K562 (cell line): Measurements from ENCODE around the gene SOCS3. TPM values are rescaled to one million over a fixed set of nuclear protein-coding genes. Genes with fewer than 3 reads are reported as not detected.

ENCODE experiments used
- ARID1B ChIP-seq: fragments of 450-650 bp; IDR thresholded peaks from 2 replicates; pipeline ENCODE4 v1.6.1; 2016; ENCODE audit warnings: antibody characterized with exemption, mild to moderate bottlenecking, inconsistent platforms
- CBFA2T2 ChIP-seq: fragments of 450-650 bp; conservative IDR thresholded peaks from 2 replicates; pipeline ENCODE4 v1.6.1; 2017; ENCODE audit warnings: mild to moderate bottlenecking
- FOXK2 ChIP-seq, 2 experiments: fragments of 450-650 bp; IDR thresholded peaks in 1 of 2; conservative IDR thresholded peaks in 1 of 2; 2 replicates each; pipeline ENCODE4 v1.6.1; 2016; ENCODE audit warnings: low read depth in 2 of 2, mild to moderate bottlenecking in 1 of 2
- HDAC2 ChIP-seq: fragments of 450-650 bp; IDR thresholded peaks from 2 replicates; pipeline ENCODE4 v1.6.1; 2016; ENCODE audit warnings: mild to moderate bottlenecking
- MEIS2 ChIP-seq: fragments of 450-650 bp; IDR thresholded peaks from 2 replicates; pipeline ENCODE4 v1.6.1; 2014; ENCODE audit warnings: mild to moderate bottlenecking; ENCODE audit not compliant: partially characterized antibody
- NR2C1 ChIP-seq, 2 experiments: fragments of 450-650 bp; IDR thresholded peaks; 2 replicates each; pipeline ENCODE4 v1.6.1; 2017; ENCODE audit warnings: mild to moderate bottlenecking in 2 of 2, antibody characterized with exemption in 1 of 2, inconsistent platforms in 1 of 2, missing compliant biosample characterization in 1 of 2, missing genetic modification characterization in 1 of 2
- PHF8 ChIP-seq: fragments of 200-600 bp; sonication (generic); IDR thresholded peaks from 2 replicates; pipeline ENCODE4 v1.6.1; 2012; ENCODE audit warnings: mixed run types, mild to moderate bottlenecking, inconsistent platforms, low read length, moderate library complexity, borderline replicate concordance
- SMARCA5 ChIP-seq: fragments of 450-650 bp; IDR thresholded peaks from 2 replicates; pipeline ENCODE4 v1.6.1; 2016
- SPI1 ChIP-seq: IDR thresholded peaks from 2 replicates; pipeline ENCODE4 v1.6.1; 2011; ENCODE audit warnings: low read depth, low read length, control low read depth, borderline replicate concordance
- SREBF1 ChIP-seq: fragments of 150-350 bp; IDR thresholded peaks from 2 replicates; pipeline ENCODE4 v1.6.1; 2014; ENCODE audit warnings: antibody characterized with exemption, low read depth, low read length, borderline replicate concordance
- TEAD1 ChIP-seq, 2 experiments: fragments of 450-650 bp in 1 of 2; sonication (generic) in 1 of 2; formaldehyde crosslinking; IDR thresholded peaks; 2 replicates each; pipeline versions ENCODE4 v1.4.0 to v1.8.0; 2020 to 2022; ENCODE audit warnings: mild to moderate bottlenecking in 2 of 2, missing genetic modification reagents in 1 of 2
- TOE1 ChIP-seq, 2 experiments: fragments of 450-650 bp in 1 of 2; sonication (generic) in 1 of 2; formaldehyde crosslinking in 1 of 2; IDR thresholded peaks; 2 replicates each; pipeline versions ENCODE4 v1.7.1 to v1.8.0; 2016 to 2022; ENCODE audit warnings: borderline replicate concordance in 2 of 2, mild to moderate bottlenecking in 2 of 2, antibody characterized with exemption in 1 of 2, inconsistent platforms in 1 of 2, low read depth in 1 of 2, missing genetic modification reagents in 1 of 2, moderate library complexity in 1 of 2
- polyA plus RNA-seq, 8 experiments: library from polyadenylated mRNA; depleted of rRNA in 4 of 8; stranded (reverse) in 5 of 8; unstranded in 3 of 8; fragments of >200 nt; fragmentation: Nextera tagmentation in 2 of 8; fragmentation: Illumina TruSeq in 1 of 8; extraction: Ambion mirVana in 2 of 8; extraction: Trizol in 1 of 8; gene quantifications; 2 replicates each; pipeline versions ENCODE4 v1.2.1 to v1.2.3, GENCODE V29; 2011 to 2014; ENCODE audit warnings: inconsistent platforms in 1 of 8, missing spikeins in 1 of 8
- total RNA-seq, 7 experiments: library from RNA; depleted of rRNA in 6 of 7; stranded (reverse); fragments of >200 nt in 6 of 7; fragmentation: Illumina TruSeq in 2 of 7; extraction: Trizol in 2 of 7; gene quantifications; 2 replicates each; pipeline versions ENCODE4 v1.2.1 to v1.2.3, GENCODE V29; 2011 to 2021; ENCODE audit warnings: low replicate concordance in 1 of 7
- TF ChIP-seq, protein P1 (sequence below): fragments of 450-650 bp; IDR thresholded peaks from 2 replicates; pipeline ENCODE4 v1.6.1; 2016; ENCODE audit warnings: antibody characterized with exemption
- TF ChIP-seq, protein P2 (sequence below): sonication (generic); formaldehyde crosslinking; IDR thresholded peaks from 2 replicates; pipeline ENCODE4 v1.9.0; 2022; ENCODE audit warnings: mild to moderate bottlenecking, missing genetic modification reagents
- TF ChIP-seq, protein P3 (sequence below): sonication (generic); formaldehyde crosslinking; IDR thresholded peaks from 2 replicates; pipeline ENCODE4 v1.8.0; 2022; ENCODE audit warnings: missing genetic modification reagents, mild to moderate bottlenecking, moderate library complexity, borderline replicate concordance
- TF ChIP-seq, protein P4 (sequence below): sonication (generic); formaldehyde crosslinking; IDR thresholded peaks from 2 replicates; pipeline ENCODE4 v1.8.1; 2023; ENCODE audit warnings: missing genetic modification reagents, mild to moderate bottlenecking, borderline replicate concordance

SOCS3 gene
- total and polyA plus RNA-seq, 9 of the 15 experiments (the other 6 are each of a cell fraction or from before 2014, with no cell fraction given) = 0.56 to 38.9 (median 13.7) TPM

DNA sequence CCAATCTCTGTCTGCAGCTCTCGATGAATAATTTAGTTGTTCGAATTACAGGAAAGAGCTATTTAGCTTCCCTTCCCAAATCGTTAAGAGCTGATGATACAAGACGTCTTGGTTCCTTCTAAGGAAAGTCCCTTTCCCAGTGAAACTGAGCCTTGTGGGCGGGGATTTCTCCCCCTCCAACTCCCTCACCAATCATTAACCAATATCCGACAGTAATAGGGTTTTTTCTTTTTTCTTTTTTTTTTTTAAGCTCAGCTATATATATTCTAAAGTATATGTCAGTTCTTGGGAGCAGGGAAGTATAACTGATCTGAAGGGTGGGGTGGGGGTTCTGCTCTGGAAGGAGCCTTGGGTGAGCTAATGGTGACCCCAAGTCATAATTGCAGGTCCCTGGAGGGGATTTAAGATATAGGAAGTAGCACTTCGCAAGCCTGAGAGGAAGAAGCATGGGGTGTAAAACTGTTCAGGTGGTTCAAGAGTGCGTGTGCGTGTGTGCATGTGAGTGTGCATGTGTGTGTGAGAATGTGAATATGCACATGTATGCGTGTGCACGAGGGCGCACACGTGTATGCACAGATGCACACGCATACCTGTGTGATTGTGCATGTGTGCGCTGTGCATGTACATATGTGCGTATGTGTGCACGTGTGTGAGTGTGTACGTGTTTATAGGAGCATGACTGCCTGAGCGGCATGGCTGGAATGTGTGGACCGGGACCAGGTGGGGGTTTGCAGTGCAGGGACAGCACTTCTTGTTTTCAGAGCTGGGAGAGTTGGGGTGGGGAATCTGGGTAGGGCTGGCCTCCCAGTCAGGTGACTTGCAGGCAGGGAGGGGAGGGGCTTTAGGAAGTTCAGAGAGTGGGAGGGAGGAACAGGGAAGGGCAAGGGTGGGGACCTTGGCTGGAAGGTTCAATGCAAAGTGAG is 42.7 kb downstream of the SOCS3 start (continued):
- peak; percentile 63; the same call in 1 of the 2 replicates for TF ChIP-seq HDAC2
- TF ChIP-seq, protein P1, sequence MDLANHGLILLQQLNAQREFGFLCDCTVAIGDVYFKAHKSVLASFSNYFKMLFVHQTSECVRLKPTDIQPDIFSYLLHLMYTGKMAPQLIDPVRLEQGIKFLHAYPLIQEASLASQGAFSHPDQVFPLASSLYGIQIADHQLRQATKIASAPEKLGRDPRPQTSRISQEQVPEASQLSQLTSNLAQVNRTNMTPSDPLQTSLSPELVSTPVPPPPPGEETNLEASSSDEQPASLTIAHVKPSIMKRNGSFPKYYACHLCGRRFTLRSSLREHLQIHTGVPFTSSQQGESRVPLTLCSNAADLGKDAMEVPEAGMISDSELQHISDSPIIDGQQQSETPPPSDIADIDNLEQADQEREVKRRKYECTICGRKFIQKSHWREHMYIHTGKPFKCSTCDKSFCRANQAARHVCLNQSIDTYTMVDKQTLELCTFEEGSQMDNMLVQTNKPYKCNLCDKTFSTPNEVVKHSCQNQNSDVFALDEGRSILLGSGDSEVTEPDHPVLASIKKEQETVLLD = 0 out of 2 replicates have a peak, but pooled peaks have one; percentile 54
- no peak for TF ChIP-seq MEIS2
- TF ChIP-seq, protein P2, sequence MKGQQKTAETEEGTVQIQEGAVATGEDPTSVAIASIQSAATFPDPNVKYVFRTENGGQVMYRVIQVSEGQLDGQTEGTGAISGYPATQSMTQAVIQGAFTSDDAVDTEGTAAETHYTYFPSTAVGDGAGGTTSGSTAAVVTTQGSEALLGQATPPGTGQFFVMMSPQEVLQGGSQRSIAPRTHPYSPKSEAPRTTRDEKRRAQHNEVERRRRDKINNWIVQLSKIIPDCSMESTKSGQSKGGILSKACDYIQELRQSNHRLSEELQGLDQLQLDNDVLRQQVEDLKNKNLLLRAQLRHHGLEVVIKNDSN (CRISPR knock-in tag) = peak; percentile 85
- TF ChIP-seq TEAD1 (CRISPR knock-in tag; IDR thresholded peaks at IDR 0.05) = peak in 1 of 2 experiments; percentile 85; a peak in 2 of 4 replicates
- peak; percentile 43; the same call in 1 of the 2 replicates for TF ChIP-seq ARID1B
- TF ChIP-seq PHF8 = peak; percentile 21; the same call in 1 of the 2 replicates
- peak; percentile 84; the same call in 1 of the 2 replicates for TF ChIP-seq SREBF1
- TF ChIP-seq NR2C1 (IDR thresholded peaks at IDR 0.05) = 0 out of 2 replicates have a peak, but pooled peaks have one; percentile 19
- TF ChIP-seq NR2C1 (tag; IDR thresholded peaks at IDR 0.05) = no peak
- peak; percentile 82; the same call in 1 of the 2 replicates for TF ChIP-seq SMARCA5
- TF ChIP-seq CBFA2T2 = 0 out of 2 replicates have a peak, but pooled peaks have one; percentile 23
- peak in 1 of 2 experiments; percentile 77; a peak in 3 of 4 replicates for TF ChIP-seq FOXK2 (conservative IDR thresholded peaks at IDR 0.05 in 1 of 2, IDR thresholded peaks at IDR 0.05 in 1 of 2; ENCODE audit: low read depth in 2 of 2)
- peak; percentile 86; the same call in 1 of the 2 replicates for TF ChIP-seq SPI1
- TF ChIP-seq, protein P3, sequence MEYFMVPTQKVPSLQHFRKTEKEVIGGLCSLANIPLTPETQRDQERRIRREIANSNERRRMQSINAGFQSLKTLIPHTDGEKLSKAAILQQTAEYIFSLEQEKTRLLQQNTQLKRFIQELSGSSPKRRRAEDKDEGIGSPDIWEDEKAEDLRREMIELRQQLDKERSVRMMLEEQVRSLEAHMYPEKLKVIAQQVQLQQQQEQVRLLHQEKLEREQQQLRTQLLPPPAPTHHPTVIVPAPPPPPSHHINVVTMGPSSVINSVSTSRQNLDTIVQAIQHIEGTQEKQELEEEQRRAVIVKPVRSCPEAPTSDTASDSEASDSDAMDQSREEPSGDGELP (CRISPR knock-in tag) = peak; percentile 47; the same call in 1 of the 2 replicates
- TF ChIP-seq, protein P4, sequence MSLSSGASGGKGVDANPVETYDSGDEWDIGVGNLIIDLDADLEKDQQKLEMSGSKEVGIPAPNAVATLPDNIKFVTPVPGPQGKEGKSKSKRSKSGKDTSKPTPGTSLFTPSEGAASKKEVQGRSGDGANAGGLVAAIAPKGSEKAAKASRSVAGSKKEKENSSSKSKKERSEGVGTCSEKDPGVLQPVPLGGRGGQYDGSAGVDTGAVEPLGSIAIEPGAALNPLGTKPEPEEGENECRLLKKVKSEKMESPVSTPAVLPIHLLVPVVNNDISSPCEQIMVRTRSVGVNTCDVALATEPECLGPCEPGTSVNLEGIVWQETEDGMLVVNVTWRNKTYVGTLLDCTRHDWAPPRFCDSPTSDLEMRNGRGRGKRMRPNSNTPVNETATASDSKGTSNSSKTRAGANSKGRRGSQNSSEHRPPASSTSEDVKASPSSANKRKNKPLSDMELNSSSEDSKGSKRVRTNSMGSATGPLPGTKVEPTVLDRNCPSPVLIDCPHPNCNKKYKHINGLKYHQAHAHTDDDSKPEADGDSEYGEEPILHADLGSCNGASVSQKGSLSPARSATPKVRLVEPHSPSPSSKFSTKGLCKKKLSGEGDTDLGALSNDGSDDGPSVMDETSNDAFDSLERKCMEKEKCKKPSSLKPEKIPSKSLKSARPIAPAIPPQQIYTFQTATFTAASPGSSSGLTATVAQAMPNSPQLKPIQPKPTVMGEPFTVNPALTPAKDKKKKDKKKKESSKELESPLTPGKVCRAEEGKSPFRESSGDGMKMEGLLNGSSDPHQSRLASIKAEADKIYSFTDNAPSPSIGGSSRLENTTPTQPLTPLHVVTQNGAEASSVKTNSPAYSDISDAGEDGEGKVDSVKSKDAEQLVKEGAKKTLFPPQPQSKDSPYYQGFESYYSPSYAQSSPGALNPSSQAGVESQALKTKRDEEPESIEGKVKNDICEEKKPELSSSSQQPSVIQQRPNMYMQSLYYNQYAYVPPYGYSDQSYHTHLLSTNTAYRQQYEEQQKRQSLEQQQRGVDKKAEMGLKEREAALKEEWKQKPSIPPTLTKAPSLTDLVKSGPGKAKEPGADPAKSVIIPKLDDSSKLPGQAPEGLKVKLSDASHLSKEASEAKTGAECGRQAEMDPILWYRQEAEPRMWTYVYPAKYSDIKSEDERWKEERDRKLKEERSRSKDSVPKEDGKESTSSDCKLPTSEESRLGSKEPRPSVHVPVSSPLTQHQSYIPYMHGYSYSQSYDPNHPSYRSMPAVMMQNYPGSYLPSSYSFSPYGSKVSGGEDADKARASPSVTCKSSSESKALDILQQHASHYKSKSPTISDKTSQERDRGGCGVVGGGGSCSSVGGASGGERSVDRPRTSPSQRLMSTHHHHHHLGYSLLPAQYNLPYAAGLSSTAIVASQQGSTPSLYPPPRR (CRISPR knock-in tag) = 0 out of 2 replicates have a peak, but pooled peaks have one; percentile 67
- TF ChIP-seq TOE1 (IDR thresholded peaks at IDR 0.05; ENCODE audit: borderline replicate concordance) = peak; percentile 86; the same call in 1 of the 2 replicates
- no peak for TF ChIP-seq TOE1 (CRISPR knock-in tag; IDR thresholded peaks at IDR 0.05; ENCODE audit: borderline replicate concordance, low read depth)
